GM21717 (cell line): ENCODE results near the gene CDH26.

Experiments used
- ATAC-seq: cut with Tn5 transposase; IDR thresholded peaks from one replicate; pipeline ENCODE4 v1.9.1; 2021; ENCODE audit warnings: mild to moderate bottlenecking, moderate library complexity; ENCODE audit not compliant: unreplicated experiment

The CDH26 gene

GRCh38 chr20:59958123-59958522 lies at the start of gene CDH26:
CDH26 (plus strand) TSS chr20:59958423; CDS start chr20:59958727, 304 bp downstream.
- ATAC-seq = no peak

- no peak for ATAC-seq
These were observed 49.4 kb upstream of the CDH26 start for GRCh38 chr20:59908855-59909254.

- ATAC-seq = no peak
These were observed 47.2 kb upstream of the CDH26 start for GRCh38 chr20:59911041-59911440.

DNA sequence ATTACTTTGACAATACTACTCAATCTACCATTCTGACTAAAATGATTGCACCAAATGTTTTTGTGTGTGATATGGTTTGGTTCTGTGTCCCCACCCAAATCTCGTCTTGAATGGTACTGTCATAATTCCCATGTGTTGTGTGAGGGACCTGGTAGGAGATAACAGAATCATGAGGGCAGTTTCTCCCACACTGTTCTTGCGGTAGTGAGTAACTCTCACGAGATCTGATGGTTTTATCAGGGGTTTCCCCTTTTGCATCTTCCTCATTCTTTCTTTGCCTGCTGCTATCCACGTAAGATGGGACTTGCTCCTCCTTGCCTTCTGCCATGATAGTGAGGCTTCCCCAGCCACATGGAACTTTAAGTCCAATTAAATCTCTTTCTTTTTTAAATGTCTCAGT lies 45.6 kb upstream of the CDH26 start:
- no peak for ATAC-seq

DNA sequence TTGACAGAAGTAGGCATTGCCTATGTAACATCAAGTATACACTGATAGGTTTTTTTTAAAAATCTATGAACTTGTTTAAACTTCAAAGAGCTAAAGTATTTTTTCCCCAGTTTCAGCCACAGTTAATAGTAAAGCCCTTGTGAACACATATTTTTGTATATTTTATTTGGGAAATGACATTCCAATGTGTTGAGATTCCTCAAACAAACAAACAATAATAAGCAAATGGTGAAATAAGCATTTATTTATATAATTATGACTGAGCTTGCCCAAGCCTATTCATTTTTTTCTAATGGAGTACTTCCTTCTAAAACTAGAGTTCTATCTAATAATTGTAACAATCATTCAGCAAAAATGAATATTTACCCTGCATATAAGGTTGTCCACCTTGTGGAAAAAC lies 37.3 kb upstream of the CDH26 start:
- ATAC-seq = no peak

DNA sequence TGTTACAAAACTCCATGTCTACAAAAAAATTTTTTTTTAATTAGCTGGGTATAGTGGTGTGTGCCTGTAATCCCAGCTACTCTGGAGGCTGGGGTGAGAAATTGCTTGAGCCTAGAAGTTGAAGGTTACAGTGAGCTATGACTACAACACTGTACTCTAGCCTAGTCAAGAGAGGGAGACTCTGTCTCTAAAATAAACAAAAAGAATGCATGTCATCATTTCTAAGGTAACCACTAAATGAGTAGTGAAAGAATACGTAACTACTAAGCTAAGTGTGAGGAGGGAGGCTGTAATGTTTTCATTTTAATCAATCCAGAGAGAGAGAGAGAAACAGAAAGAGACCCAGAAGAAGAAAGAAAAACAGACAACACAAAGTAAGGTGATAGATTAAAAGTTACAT lies 34.7 kb upstream of the CDH26 start:
- ATAC-seq = no peak

- no peak for ATAC-seq
These were observed 32.9 kb upstream of the CDH26 start for GRCh38 chr20:59925359-59925758.

GRCh38 chr20:59925899-59926298 lies 32.3 kb upstream of the CDH26 start:
- no peak for ATAC-seq

DNA sequence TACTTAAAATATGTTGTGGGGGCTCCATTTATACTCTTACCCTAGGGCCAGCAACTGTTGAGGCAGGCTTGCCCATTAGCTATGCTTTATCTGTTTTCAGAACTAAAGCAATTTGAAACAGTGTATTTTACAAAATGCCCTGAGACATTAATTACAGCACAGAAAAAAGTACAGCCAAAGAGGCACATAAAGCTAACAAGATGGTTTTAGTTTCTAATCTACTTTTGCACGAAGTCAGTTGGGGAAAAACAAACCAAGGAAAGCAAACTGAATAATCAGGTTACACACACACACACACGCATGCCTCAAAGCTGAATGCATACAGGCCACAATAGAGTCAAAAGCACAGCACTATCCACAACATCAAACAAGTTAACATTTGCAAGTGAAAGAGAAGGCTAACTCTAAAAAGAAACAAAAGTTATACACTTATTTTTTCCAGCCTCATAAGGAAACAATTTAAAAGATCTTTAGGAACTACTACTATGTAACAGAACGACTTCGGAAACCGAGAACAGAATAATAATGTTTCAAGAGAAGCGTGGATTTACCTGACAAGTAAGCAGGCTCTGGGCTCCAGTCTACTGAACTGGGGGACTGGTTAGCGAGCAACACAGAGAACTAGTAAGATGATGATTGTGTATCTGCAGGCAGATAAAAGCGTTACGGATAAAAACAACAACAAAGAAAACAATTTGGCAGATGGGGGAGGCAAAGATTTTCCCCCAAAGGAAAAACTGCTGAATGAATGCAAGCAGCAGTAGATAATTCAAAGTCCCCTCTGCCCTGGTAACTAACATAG lies 26.5 kb upstream of the CDH26 start:
- ATAC-seq = no peak

GRCh38 chr20:59932616-59933295 lies 25.5 kb upstream of the CDH26 start:
- ATAC-seq = no peak

- no peak for ATAC-seq
These were observed 24.9 kb upstream of the CDH26 start, which contains the start of gene SYCP2 for GRCh38 chr20:59933296-59933848. SYCP2 (minus strand) TSS chr20:59933637; CDS start chr20:59922413, 11,224 bp downstream.

GRCh38 chr20:59933849-59934585 lies 24.2 kb upstream of the CDH26 start:
- peak; percentile 88 for ATAC-seq

- ATAC-seq = no peak
These were observed 22.6 kb upstream of the CDH26 start for GRCh38 chr20:59935457-59936185.

GRCh38 chr20:59936409-59936808 lies 21.8 kb upstream of the CDH26 start:
- ATAC-seq = no peak

- no peak for ATAC-seq
These were observed 21.1 kb upstream of the CDH26 start for GRCh38 chr20:59937150-59937549.

- ATAC-seq = no peak
These were observed 20.0 kb upstream of the CDH26 start for GRCh38 chr20:59938221-59938620.

- no peak for ATAC-seq
These were observed 19.5 kb upstream of the CDH26 start for GRCh38 chr20:59938696-59939051.

DNA sequence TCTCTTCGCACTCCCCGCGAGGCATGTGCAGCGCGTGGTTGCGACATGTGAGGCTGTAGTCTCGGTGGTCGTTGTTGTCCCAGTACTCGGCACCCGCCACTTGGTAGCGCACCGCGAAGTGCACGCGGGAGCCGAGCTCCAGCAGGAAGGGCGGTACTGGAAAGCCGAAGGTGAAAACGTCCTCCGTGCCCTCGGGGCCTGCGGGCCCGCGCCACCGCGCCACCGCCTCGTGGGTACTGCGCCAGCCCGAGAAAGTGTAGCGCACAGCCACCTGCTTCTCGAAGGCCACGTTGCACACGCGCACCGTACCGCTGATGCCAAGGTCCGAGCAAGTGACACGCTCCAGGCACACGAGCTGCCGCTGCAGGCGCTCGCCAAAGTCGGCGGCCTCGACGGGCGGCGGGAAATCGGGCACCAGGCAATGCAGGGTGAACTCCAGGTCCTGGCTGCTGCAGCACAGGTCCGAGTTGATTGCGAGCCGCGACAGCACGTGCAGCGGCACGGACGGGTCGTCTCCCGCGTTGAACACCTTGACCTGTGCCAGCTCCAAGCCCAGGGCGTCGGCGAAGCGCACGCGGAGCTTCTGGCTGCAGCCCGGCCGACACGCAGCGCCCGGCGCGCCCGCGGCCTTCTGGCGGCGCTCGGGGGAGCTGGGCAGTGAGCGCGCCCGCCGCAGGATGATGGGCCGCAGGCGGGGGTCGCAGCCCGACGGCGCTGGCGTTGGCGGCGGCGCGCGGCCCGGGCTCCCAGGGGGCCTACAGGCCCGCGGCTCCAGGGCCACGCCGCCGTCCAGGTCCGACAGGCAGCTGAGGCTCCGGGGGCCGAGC lies 19.0 kb upstream of the CDH26 start:
- ATAC-seq = no peak

GRCh38 chr20:59939879-59940128 lies 18.4 kb upstream of the CDH26 start:
- ATAC-seq = peak; percentile 34
